Measurements from ENCODE around the gene WWTR1. TPM values are rescaled to one million over a fixed set of nuclear protein-coding genes. Genes with fewer than 3 reads are reported as not detected.

WWTR1 gene
- total RNA-seq, 2 donors from 2014 or later: 0.99 to 1.2 TPM

- no peak for DNase-seq (ENCODE audit: low spot score in 2 of 2)
- ATAC-seq: no peak
- Mint-ChIP-seq H3K27ac (no peak overlapping the region), H3K36me3 (no peaks in the 10 kb centered on the region), H3K9me3 (no peaks in the 10 kb centered on the region)
Observed at GRCh38 chr3:149588909-149589308, 68.9 kb downstream of the WWTR1 start.

DNA sequence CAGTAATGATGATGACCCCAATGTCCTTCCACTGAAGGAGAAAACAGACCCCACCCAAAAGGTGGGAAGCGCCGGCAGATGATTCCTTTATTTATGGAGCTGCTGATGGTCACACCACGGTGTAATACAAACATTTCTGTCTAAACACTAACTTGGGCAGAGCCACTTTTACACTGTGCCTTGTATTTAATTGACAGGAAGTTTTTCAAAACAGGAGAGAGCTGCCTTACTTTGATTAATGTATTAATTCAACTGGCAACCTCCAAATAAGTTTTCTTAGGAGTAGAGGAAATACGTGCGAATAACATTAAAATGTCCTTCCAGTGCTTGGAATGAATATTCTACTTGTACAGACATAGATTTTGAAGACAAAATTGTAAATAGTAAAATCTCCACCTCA is 70.4 kb downstream of the WWTR1 start:
- Mint-ChIP-seq H3K9me3 (no peaks in the 10 kb centered on the region), H3K27ac (no peak overlapping the region), H3K36me3 (no peaks in the 10 kb centered on the region)
- no peak for ATAC-seq
- DNase-seq (ENCODE audit: low spot score in 2 of 2): no peak

GRCh38 chr3:149586871-149587270 is 71.0 kb downstream of the WWTR1 start:
- no peak for ATAC-seq
- DNase-seq (ENCODE audit: low spot score in 2 of 2): no peak
- H3K36me3 Mint-ChIP-seq: no peaks in the 10 kb centered on the region
- no peaks in the 10 kb centered on the region for H3K9me3 Mint-ChIP-seq
- no peak overlapping the region for H3K27ac Mint-ChIP-seq

- ATAC-seq (peak in 1 of 2 donors; percentile 39), DNase-seq (ENCODE audit: low spot score in 2 of 2) (no peak)
- H3K36me3 Mint-ChIP-seq: no peaks in the 10 kb centered on the region
Observed at GRCh38 chr3:149585401-149585726, 72.5 kb downstream of the WWTR1 start.

GRCh38 chr3:149583921-149584635 is 73.7 kb downstream of the WWTR1 start:
- Mint-ChIP-seq H3K27ac (no peak overlapping the region), H3K36me3 (no peaks in the 10 kb centered on the region), H3K9me3 (no peaks in the 10 kb centered on the region)
- no peak for DNase-seq (ENCODE audit: low spot score in 2 of 2)
- ATAC-seq: no peak

More at GRCh38 chr3:149585401-149585726, 72.5 kb downstream of the WWTR1 start:
- Mint-ChIP-seq H3K9me3 (no peaks in the 10 kb centered on the region), H3K27ac (no peak overlapping the region)

- H3K9me3 Mint-ChIP-seq: no peaks in the 10 kb centered on the region
- no peaks in the 10 kb centered on the region for H3K36me3 Mint-ChIP-seq
- DNase-seq (ENCODE audit: low spot score in 2 of 2) (no peak), ATAC-seq (no peak)
- H3K27ac Mint-ChIP-seq: no peak overlapping the region
Observed at GRCh38 chr3:149582395-149582794, 75.4 kb downstream of the WWTR1 start.

DNA sequence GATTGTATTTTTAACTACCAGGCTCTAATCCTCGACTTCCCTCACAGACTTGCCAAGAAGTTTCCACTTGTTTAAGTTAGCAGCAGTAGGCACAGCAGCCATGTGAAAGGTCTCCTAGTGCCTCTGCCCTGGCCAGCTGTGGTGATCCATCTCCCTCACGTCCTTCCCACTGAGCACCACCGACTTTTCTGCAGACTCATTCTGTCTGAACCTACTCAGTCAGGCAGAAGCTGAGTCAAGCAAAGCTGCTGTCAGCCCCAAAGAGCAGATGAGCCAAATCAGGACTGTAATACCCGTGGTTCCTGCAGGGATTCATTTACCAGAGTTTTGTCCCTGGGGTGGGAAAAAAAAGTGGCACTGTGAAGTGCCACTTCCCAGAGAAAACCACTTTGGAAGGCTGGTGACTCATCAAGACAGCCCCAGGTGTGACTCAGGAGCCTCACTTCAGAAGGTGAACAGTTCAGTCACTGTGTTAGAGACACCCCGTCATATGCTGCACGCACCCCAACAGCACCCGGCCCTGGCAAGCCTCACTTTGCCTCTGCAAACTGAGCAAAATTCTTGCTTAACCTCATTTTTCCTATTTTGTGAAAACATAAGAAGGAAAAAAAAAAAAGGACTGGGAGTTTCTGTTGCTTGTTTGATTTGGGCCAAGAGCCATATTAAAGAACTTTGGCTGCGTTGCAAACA is 76.0 kb downstream of the WWTR1 start:
- no peaks in the 10 kb centered on the region for H3K36me3 Mint-ChIP-seq
- no peak overlapping the region for H3K27ac Mint-ChIP-seq
- peak in 1 of 2 donors; percentile 29 for ATAC-seq
- no peaks in the 10 kb centered on the region for H3K9me3 Mint-ChIP-seq
- no peak for DNase-seq (ENCODE audit: low spot score in 2 of 2)

DNA sequence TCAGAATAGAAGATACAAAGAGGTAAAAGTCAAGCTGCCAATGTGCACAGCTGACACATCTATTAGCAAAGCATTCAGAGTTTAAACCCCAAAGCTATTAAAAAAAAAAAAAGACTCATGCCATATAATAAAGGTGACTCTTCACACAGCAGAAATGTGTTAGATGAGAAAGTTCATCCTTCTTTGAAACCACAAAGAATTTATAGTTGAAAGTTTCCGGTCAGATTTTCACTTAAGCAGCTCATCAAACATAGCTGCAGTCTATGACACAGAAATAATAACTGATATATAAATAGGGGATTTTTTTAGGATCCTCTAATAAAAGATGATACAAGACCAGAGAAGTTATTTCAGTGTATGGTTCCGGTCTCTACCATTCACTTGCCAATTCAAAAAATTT is 76.6 kb downstream of the WWTR1 start:
- H3K9me3 Mint-ChIP-seq: no peaks in the 10 kb centered on the region
- no peak overlapping the region for H3K27ac Mint-ChIP-seq
- H3K36me3 Mint-ChIP-seq: no peaks in the 10 kb centered on the region
- ATAC-seq (no peak), DNase-seq (ENCODE audit: low spot score in 2 of 2) (no peak)

- Mint-ChIP-seq H3K36me3 (no peaks in the 10 kb centered on the region), H3K27ac (peak overlapping the region in 1 of 2 donors; percentile 10)
- peak in 1 of 2 donors; percentile 24 for DNase-seq (ENCODE audit: low spot score in 2 of 2)
Observed at GRCh38 chr3:149579838-149580542, 77.8 kb downstream of the WWTR1 start.

DNA sequence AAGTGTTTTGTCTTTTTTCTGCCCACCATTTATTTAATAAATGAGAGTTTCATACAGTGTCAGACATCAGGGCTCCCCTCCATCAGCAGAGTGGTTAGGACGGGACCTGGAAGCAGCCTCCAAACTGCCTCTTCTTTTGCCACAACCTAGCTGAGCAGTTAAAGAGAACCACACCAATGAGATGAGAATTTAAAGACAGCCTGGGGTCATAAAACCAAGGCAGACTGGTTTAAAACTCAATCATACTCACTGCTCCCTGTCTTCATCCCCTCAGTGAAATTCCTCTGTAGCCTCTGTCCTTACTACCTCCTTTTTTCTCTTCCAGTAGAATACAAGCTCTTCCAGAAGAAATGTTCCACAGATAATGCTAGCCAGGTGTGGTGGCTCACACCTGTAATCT is 78.7 kb downstream of the WWTR1 start:
- ATAC-seq: no peak
- Mint-ChIP-seq H3K9me3 (peaks cover 0 to 3% of the 10 kb centered on the region in 2 donors), H3K27ac (no peak overlapping the region), H3K36me3 (peaks cover 0 to 4% of the 10 kb centered on the region in 2 donors)
- DNase-seq (ENCODE audit: low spot score in 2 of 2): no peak

More at GRCh38 chr3:149579838-149580542, 77.8 kb downstream of the WWTR1 start:
- H3K9me3 Mint-ChIP-seq: no peaks in the 10 kb centered on the region
- ATAC-seq: peak; percentile 78 to 92

- ATAC-seq (no peak), DNase-seq (ENCODE audit: low spot score in 2 of 2) (no peak)
- H3K27ac Mint-ChIP-seq: peak overlapping the region in 1 of 2 donors; percentile 57
- H3K36me3 Mint-ChIP-seq: peaks cover 0 to 6% of the 10 kb centered on the region in 2 donors
- H3K9me3 Mint-ChIP-seq: peaks cover 0 to 7% of the 10 kb centered on the region in 2 donors
Observed at GRCh38 chr3:149577801-149578200, 80.0 kb downstream of the WWTR1 start.

GRCh38 chr3:149575961-149576564 is 81.8 kb downstream of the WWTR1 start:
- DNase-seq (ENCODE audit: low spot score in 2 of 2) (peak in 1 of 2 donors; percentile 9), ATAC-seq (peak; percentile 56 to 67)
- no peak overlapping the region for H3K27ac Mint-ChIP-seq
- H3K36me3 Mint-ChIP-seq: peaks cover 0 to 6% of the 10 kb centered on the region in 2 donors
- peaks cover 0 to 7% of the 10 kb centered on the region in 2 donors for H3K9me3 Mint-ChIP-seq

DNA sequence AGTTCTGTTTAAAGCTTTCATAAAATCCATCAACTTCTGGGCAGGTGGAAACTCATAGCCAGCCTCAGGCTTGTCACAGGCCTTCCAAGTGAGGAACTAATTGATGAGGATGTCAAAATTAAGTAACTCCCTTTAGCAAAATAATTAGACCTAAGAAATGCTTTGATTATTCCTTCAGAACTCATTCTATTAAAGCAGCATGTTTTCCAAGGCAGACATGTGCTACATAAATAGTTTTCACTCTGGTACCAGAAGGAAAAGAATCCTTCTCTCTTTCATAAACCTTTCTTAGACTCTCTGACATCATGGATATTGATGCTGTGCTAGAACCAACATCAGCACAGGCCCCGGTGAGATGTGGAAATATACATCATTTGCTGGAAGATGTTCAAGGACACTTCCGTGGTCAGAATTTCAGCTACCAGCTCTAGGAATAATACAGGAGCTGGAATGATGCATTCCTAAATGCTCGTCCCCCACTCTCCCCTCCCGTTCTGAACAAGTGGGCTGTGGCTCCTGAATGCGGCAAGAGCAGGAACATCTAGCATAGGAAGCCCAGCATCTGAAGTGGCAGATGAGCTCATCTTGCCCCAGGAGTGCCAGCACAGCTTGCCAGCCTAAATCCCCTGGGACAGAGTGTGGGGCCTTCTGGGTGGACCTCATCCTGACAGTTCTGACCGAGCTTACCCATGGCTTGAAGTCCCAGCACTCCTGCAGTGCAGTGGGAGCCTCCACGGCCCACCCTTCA is 82.4 kb downstream of the WWTR1 start:
- Mint-ChIP-seq H3K9me3 (peaks cover 0 to 7% of the 10 kb centered on the region in 2 donors), H3K27ac (no peak overlapping the region), H3K36me3 (peaks cover 0 to 6% of the 10 kb centered on the region in 2 donors)
- DNase-seq (ENCODE audit: low spot score in 2 of 2) (no peak), ATAC-seq (no peak)

DNA sequence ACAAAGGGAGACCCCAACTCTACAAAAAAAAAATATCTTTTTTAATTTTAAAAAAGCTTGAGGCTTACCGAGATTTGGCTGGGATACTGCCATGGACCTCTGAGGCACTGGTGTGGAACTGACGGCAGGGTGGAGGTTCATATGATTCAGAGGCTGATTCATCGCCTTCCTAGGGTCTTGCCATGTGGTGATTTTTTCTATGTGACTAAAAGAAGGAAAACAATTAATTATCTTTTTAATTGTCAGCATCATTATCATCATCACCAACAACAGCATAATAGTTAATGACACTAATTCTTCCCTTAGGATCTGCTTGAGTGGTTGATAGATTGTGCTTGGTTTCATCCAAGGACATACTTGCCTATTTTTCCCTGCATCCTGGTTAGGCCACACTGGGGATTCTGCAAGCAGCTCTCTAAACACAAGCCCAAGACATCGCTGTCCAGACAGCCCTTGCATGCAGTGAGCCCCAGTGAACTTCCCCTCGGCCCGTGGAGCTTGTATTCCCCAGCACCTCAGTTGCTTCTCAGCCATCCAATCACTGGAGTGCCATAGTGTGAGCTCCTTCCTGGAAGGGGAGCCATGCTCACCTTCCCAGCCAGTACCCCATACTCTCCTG is 84.9 kb downstream of the WWTR1 start:
- peaks cover 0 to 6% of the 10 kb centered on the region in 2 donors for H3K36me3 Mint-ChIP-seq
- no peak for ATAC-seq
- no peak for DNase-seq (ENCODE audit: low spot score in 2 of 2)
- no peak overlapping the region for H3K27ac Mint-ChIP-seq
- H3K9me3 Mint-ChIP-seq: peaks cover 0 to 7% of the 10 kb centered on the region in 2 donors

- ATAC-seq (no peak), DNase-seq (ENCODE audit: low spot score in 2 of 2) (no peak)
- H3K36me3 Mint-ChIP-seq: peaks cover 0 to 6% of the 10 kb centered on the region in 2 donors
- no peak overlapping the region for H3K27ac Mint-ChIP-seq
- peaks cover 0 to 7% of the 10 kb centered on the region in 2 donors for H3K9me3 Mint-ChIP-seq
Observed at GRCh38 chr3:149571381-149571780, 86.4 kb downstream of the WWTR1 start.

GRCh38 chr3:149570016-149570415 is 87.8 kb downstream of the WWTR1 start:
- peaks cover 0 to 7% of the 10 kb centered on the region in 2 donors for H3K9me3 Mint-ChIP-seq
- ATAC-seq: no peak
- H3K36me3 Mint-ChIP-seq: peaks cover 0 to 6% of the 10 kb centered on the region in 2 donors
- no peak for DNase-seq (ENCODE audit: low spot score in 2 of 2)
- H3K27ac Mint-ChIP-seq: no peak overlapping the region
